Neural progenitor cell (in vitro differentiated cells): Measurements from ENCODE around the gene COL4A2. TPM values are rescaled to one million over a fixed set of nuclear protein-coding genes. Genes with fewer than 3 reads are reported as not detected.
"Not testable (repeated sequence)": the region's sequence is repeated elsewhere in the genome, so short reads cannot be mapped to it uniquely, and the experiment has no call there.

Experiments
- DNase-seq: peaks from one replicate; pipeline ENCODE4 v3.0.0-alpha.2; 2016; ENCODE audit warnings: low spot score
- H2AFZ ChIP-seq: fragments of 200-600 bp; sonication (generic); replicated peaks from 2 replicates; pipeline ENCODE4 v1.6.1; 2016; ENCODE audit warnings: antibody characterized with exemption
- H3F3A ChIP-seq: fragments of 200-600 bp; sonication (generic); 2 replicates; pipeline ENCODE4 v1.6.1; 2016; ENCODE audit warnings: antibody characterized with exemption, low read depth
- H3K27ac ChIP-seq: fragments of 200-600 bp; sonication (generic); 2 replicates; pipeline ENCODE4 v1.5.1; 2016; ENCODE audit warnings: mild to moderate bottlenecking
- H3K27me3 ChIP-seq: fragments of 200-600 bp; sonication (generic); 2 replicates; pipeline ENCODE4 v1.6.1; 2016; ENCODE audit warnings: mild to moderate bottlenecking, moderate library complexity
- H3K36me3 ChIP-seq: fragments of 200-600 bp; sonication (generic); 2 replicates; pipeline ENCODE4 v1.5.1; 2016
- H3K4me1 ChIP-seq: fragments of 200-600 bp; sonication (generic); 2 replicates; pipeline ENCODE4 v1.6.1; 2016; ENCODE audit warnings: mixed run types
- H3K4me2 ChIP-seq: fragments of 200-600 bp; sonication (generic); 2 replicates; pipeline ENCODE4 v1.6.1; 2016
- H3K4me3 ChIP-seq: fragments of 200-600 bp; sonication (generic); 2 replicates; pipeline ENCODE4 v1.5.1; 2016
- H3K79me2 ChIP-seq: fragments of 200-600 bp; sonication (generic); 2 replicates; pipeline ENCODE4 v1.6.1; 2016; ENCODE audit warnings: low read depth
- H3K9ac ChIP-seq: fragments of 200-600 bp; sonication (generic); 2 replicates; pipeline ENCODE4 v1.6.1; 2016
- H3K9me3 ChIP-seq: fragments of 200-600 bp; sonication (generic); 2 replicates; pipeline ENCODE4 v1.5.1; 2016; ENCODE audit warnings: low read depth
- H4K20me1 ChIP-seq: fragments of 200-600 bp; sonication (generic); 2 replicates; pipeline ENCODE4 v1.6.1; 2016; ENCODE audit warnings: low read depth
- H3K27ac Mint-ChIP-seq: 3 replicates; pipeline ENCODE4 v1.8.0; 2021; ENCODE audit warnings: mixed read lengths
- H3K27me3 Mint-ChIP-seq: 2 replicates; pipeline ENCODE4 v1.8.0; 2022; ENCODE audit warnings: low read depth, mild to moderate bottlenecking, inconsistent platforms, moderate library complexity, mixed read lengths; ENCODE audit not compliant: insufficient read depth
- H3K36me3 Mint-ChIP-seq: 3 replicates; pipeline ENCODE4 v1.8.0; 2021; ENCODE audit warnings: mixed read lengths
- H3K4me1 Mint-ChIP-seq: 3 replicates; pipeline ENCODE4 v1.8.0; 2021; ENCODE audit warnings: mixed read lengths
- H3K4me3 Mint-ChIP-seq: 3 replicates; pipeline ENCODE4 v1.8.0; 2021; ENCODE audit warnings: mild to moderate bottlenecking, moderate library complexity, mixed read lengths
- H3K9me3 Mint-ChIP-seq: 3 replicates; pipeline ENCODE4 v1.8.0; 2020; ENCODE audit warnings: mixed read lengths
- EZH2 ChIP-seq: fragments of 200-600 bp; sonication (generic); IDR thresholded peaks from 2 replicates; pipeline ENCODE4 v1.6.1; 2017; ENCODE audit warnings: antibody characterized with exemption, mild to moderate bottlenecking, moderate library complexity
- EZH2phosphoT487 ChIP-seq: fragments of 200-600 bp; sonication (generic); IDR thresholded peaks from 2 replicates; pipeline ENCODE4 v1.6.1; 2017; ENCODE audit warnings: antibody characterized with exemption
- total RNA-seq: library from RNA; depleted of rRNA; stranded (reverse); fragments of >200 nt; gene quantifications from 2 replicates; pipeline ENCODE4 v1.2.3, GENCODE V29; 2015; ENCODE audit warnings: low replicate concordance
- TF ChIP-seq, protein P1 (sequence below): fragments of 200-600 bp; sonication (generic); IDR thresholded peaks from 2 replicates; pipeline ENCODE4 v1.5.1; 2017; ENCODE audit warnings: antibody characterized with exemption, mild to moderate bottlenecking

COL4A2 gene
- total RNA-seq, 1 donor from 2014 or later, result 73.6 TPM

DNA sequence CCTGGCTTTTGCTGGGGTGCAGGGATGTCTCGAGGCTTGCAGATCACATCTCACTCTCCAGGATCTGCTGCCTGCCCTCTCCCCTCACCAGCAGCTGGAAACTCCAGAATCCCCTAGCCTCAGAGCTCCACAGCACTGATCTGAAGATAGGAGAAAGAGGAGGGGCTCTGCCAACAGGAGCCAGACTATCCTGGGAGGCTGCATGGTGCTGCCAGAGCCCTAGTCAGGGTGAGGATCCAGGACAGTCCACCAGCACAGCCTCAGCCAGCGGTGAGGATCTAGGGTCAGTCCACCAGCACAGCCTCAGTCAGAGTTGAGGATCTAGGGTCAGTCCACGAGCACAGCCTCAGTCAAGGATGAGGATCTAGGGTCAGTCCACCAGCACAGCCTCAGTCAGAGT, 189.2 kb downstream of the COL4A2 start:
- Histone ChIP-seq H3K9ac (no peak overlapping the region), H3K27ac (no peak overlapping the region), H4K20me1 (no peaks in the 10 kb centered on the region), H3K9me3 (no peaks in the 10 kb centered on the region), H3K27me3 (no peaks in the 10 kb centered on the region), H3K4me2 (no peak overlapping the region), H3K4me1 (no peaks in the 10 kb centered on the region), H3K36me3 (peaks cover 8% of the 10 kb centered on the region), H3F3A (no peaks in the 10 kb centered on the region), H3K79me2 (no peaks in the 10 kb centered on the region), H3K4me3 (no peak overlapping the region), H2AFZ (no peak overlapping the region)
- H3K27me3 Mint-ChIP-seq, result no peaks in the 10 kb centered on the region
- H3K27ac Mint-ChIP-seq, result no peak overlapping the region
- peaks cover 56% of the 10 kb centered on the region for H3K36me3 Mint-ChIP-seq
- no peak overlapping the region for H3K4me3 Mint-ChIP-seq
- TF ChIP-seq EZH2 (no peak), EZH2phosphoT487 (no peak)
- TF ChIP-seq, protein P1, sequence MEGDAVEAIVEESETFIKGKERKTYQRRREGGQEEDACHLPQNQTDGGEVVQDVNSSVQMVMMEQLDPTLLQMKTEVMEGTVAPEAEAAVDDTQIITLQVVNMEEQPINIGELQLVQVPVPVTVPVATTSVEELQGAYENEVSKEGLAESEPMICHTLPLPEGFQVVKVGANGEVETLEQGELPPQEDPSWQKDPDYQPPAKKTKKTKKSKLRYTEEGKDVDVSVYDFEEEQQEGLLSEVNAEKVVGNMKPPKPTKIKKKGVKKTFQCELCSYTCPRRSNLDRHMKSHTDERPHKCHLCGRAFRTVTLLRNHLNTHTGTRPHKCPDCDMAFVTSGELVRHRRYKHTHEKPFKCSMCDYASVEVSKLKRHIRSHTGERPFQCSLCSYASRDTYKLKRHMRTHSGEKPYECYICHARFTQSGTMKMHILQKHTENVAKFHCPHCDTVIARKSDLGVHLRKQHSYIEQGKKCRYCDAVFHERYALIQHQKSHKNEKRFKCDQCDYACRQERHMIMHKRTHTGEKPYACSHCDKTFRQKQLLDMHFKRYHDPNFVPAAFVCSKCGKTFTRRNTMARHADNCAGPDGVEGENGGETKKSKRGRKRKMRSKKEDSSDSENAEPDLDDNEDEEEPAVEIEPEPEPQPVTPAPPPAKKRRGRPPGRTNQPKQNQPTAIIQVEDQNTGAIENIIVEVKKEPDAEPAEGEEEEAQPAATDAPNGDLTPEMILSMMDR, result no peak
- no peaks in the 10 kb centered on the region for H3K4me1 Mint-ChIP-seq
- DNase-seq, result no peak
- H3K9me3 Mint-ChIP-seq, result no peaks in the 10 kb centered on the region

DNA sequence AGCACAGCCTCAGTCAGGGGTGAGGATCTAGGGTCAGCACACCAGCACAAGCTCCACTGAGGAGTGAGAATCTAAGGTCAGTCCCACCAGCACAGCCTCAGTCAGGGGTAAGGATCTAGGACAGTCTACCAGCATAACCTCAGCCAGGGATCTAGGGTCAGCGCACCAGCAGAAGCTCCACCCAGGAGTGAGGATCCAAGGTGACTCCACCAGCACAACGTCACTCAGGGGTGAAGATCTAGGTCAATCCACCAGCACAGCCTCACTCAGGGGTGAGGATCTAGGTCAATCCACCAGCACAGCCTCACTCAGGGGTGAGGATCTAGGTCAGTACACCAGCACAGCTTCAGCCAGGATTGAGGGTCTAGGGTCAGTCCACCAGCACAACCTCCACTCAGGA, 189.9 kb downstream of the COL4A2 start:
- H3K36me3 ChIP-seq, result peaks cover 8% of the 10 kb centered on the region
- TF ChIP-seq EZH2phosphoT487 (no peak), EZH2 (no peak)
- TF ChIP-seq, protein P1, result no peak
- H3K36me3 Mint-ChIP-seq, result peaks cover 62% of the 10 kb centered on the region

DNA sequence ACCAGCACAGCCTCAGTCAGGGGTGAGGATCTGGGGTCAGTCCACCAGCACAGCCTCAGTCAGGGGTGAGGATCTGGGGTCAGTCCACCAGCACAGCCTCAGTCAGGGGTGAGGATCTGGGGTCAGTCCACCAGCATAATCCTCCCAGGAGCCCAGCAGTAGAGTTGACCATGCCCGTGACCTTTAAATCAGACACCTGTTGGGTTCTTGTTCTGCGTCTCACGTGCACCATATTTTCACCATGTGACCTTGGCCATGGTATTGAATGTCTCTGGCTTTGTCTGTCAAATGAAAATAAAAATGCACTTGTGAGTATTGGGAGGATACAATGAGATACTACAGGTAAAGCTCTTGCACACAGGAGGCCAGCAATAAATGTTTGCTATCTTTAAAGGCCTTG, 190.8 kb downstream of the COL4A2 start:
- not testable (repeated sequence) for H3K9me3 ChIP-seq, H4K20me1 ChIP-seq, H3K4me3 ChIP-seq, H3K27ac ChIP-seq, H3K27me3 ChIP-seq, H3K27ac Mint-ChIP-seq, H3K79me2 ChIP-seq, H3K9me3 Mint-ChIP-seq, H3K4me2 ChIP-seq, H3F3A ChIP-seq, H3K9ac ChIP-seq, H3K27me3 Mint-ChIP-seq, DNase-seq, H3K4me1 ChIP-seq, H2AFZ ChIP-seq, H3K4me1 Mint-ChIP-seq, H3K4me3 Mint-ChIP-seq, H3K36me3 ChIP-seq
- peaks cover 62% of the 10 kb centered on the region for H3K36me3 Mint-ChIP-seq

More for the DNA sequence above, 189.9 kb downstream of the COL4A2 start:
- H3K9ac ChIP-seq, result no peak overlapping the region
- H3K27me3 ChIP-seq, result no peaks in the 10 kb centered on the region
- Mint-ChIP-seq H3K27ac (no peak overlapping the region), H3K4me1 (no peaks in the 10 kb centered on the region), H3K9me3 (no peaks in the 10 kb centered on the region), H3K27me3 (no peaks in the 10 kb centered on the region), H3K4me3 (no peak overlapping the region)
- no peak overlapping the region for H2AFZ ChIP-seq
- no peak overlapping the region for H3K4me3 ChIP-seq
- H3K79me2 ChIP-seq, result no peaks in the 10 kb centered on the region
- DNase-seq, result no peak
- H3K27ac ChIP-seq, result no peak overlapping the region
- no peaks in the 10 kb centered on the region for H3F3A ChIP-seq
- H3K9me3 ChIP-seq, result no peaks in the 10 kb centered on the region
- no peaks in the 10 kb centered on the region for H4K20me1 ChIP-seq
- H3K4me2 ChIP-seq, result no peak overlapping the region
- no peaks in the 10 kb centered on the region for H3K4me1 ChIP-seq

DNA sequence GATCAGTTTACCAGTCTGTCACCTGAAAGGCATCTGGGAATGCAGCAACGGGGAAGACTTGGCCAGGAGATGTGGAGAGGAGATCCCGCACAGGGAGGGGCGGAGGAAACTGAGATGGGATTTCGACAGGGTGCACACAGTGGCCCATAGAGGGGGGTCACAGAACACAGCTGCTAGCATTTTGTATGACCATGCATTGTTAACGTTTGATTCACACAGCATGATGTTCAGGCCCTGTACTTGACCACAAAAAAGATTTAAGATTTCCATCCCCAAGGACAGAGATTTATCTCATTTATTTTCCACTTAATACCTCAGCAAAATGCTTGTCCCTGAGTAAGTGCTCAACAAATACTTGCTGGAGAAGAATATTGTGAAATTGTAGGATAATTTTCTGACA, 191.2 kb downstream of the COL4A2 start:
- Mint-ChIP-seq H3K36me3 (peaks cover 60% of the 10 kb centered on the region), H3K4me3 (no peak overlapping the region), H3K27ac (no peak overlapping the region), H3K27me3 (no peaks in the 10 kb centered on the region), H3K9me3 (no peaks in the 10 kb centered on the region), H3K4me1 (no peaks in the 10 kb centered on the region)
- H3K4me3 ChIP-seq, result no peak overlapping the region
- no peaks in the 10 kb centered on the region for H3K9me3 ChIP-seq
- no peak overlapping the region for H2AFZ ChIP-seq
- no peaks in the 10 kb centered on the region for H4K20me1 ChIP-seq
- H3K4me1 ChIP-seq, result no peaks in the 10 kb centered on the region
- no peaks in the 10 kb centered on the region for H3F3A ChIP-seq
- no peaks in the 10 kb centered on the region for H3K79me2 ChIP-seq
- TF ChIP-seq, protein P1, result no peak
- no peak for TF ChIP-seq EZH2
- no peak for TF ChIP-seq EZH2phosphoT487
- H3K27ac ChIP-seq, result no peak overlapping the region
- DNase-seq, result no peak
- H3K27me3 ChIP-seq, result no peaks in the 10 kb centered on the region
- H3K4me2 ChIP-seq, result no peak overlapping the region
- peaks cover 8% of the 10 kb centered on the region for H3K36me3 ChIP-seq
- no peak overlapping the region for H3K9ac ChIP-seq
